Heart right ventricle (tissue), 16 donors: ENCODE data around the gene RAC3. TPM values are rescaled to one million over a fixed set of nuclear protein-coding genes. Genes with fewer than 3 reads are reported as not detected.

Experiments
- ATAC-seq, 8 donors: fragments of 200-7000 bp; cut with Tn5 transposase; one replicate each; pipeline ENCODE4 v1.9.1; 2020; ENCODE audit warnings: mild to moderate bottlenecking in 8 of 8, moderate library complexity in 8 of 8, moderate number of reproducible peaks in 1 of 8
- DNase-seq, 2 donors: peaks; one replicate each; pipeline ENCODE4 v3.0.0-alpha.2; 2020
- H3K27ac ChIP-seq, 10 donors: fragments of 200-600 bp; sonication (generic) in 2 of 10; one replicate each; pipeline versions ENCODE4 v1.5.0 to v1.8.0; 2020 to 2022; ENCODE audit warnings: mild to moderate bottlenecking in 3 of 10
- H3K27me3 ChIP-seq, 7 donors: fragments of 200-600 bp; one replicate each; pipeline ENCODE4 v1.8.0; 2021 to 2022; ENCODE audit warnings: mild to moderate bottlenecking in 2 of 7
- H3K36me3 ChIP-seq, 9 donors: fragments of 200-600 bp; sonication (generic) in 1 of 9; one replicate each; pipeline versions ENCODE4 v1.5.0 to v1.8.0; 2020 to 2022; ENCODE audit warnings: mild to moderate bottlenecking in 2 of 9
- H3K4me1 ChIP-seq, 9 donors: fragments of 200-600 bp; sonication (generic) in 1 of 9; one replicate each; pipeline versions ENCODE4 v1.5.0 to v1.8.0; 2020 to 2022; ENCODE audit warnings: mild to moderate bottlenecking in 4 of 9
- H3K4me3 ChIP-seq, 10 donors: fragments of 200-600 bp; sonication (generic) in 2 of 10; one replicate each; pipeline versions ENCODE4 v1.5.0 to v1.8.0; 2020 to 2022; ENCODE audit warnings: mild to moderate bottlenecking in 7 of 10, moderate library complexity in 2 of 10
- H3K9me3 ChIP-seq, 11 donors: fragments of 200-600 bp in 10 of 11; sonication (generic) in 2 of 11; one replicate each; pipeline versions ENCODE4 v1.5.0 to v1.8.0; 2013 to 2022; ENCODE audit warnings: mild to moderate bottlenecking in 2 of 11, control low read depth in 1 of 11, moderate library complexity in 1 of 11
- WGBS, 2 donors: extraction: QIAGEN DNeasy Blood & Tissue Kit; methylation state at CpG; one replicate each; pipeline ENCODE4 v1.1.7; 2013; ENCODE audit warnings: inconsistent platforms in 1 of 2; 5-methylcytosine and 5-hydroxymethylcytosine counted together
- intact Hi-C, 10 donors: fragments of 100-400 bp; cut with DNase I; formaldehyde crosslinking; loops; one replicate each; pipeline versions ENCODE4 v1.11.1 to v1.14.2; 2022
- polyA plus RNA-seq, 2 donors: library from polyadenylated mRNA; stranded (reverse); fragments of 200-250 nt; gene quantifications; one replicate each; pipeline ENCODE4 v1.2.3, GENCODE V29; 2013
- total RNA-seq, 10 donors: library from RNA; stranded (reverse); fragmentation: NEBNext Ultra II Directional in 3 of 10; extraction: Animal tissue kit (Norgen Biotek cat#: 25700) in 3 of 10; gene quantifications; one replicate each; pipeline versions ENCODE4 v1.2.1 to v1.2.4, GENCODE V29; 2021 to 2023
- TF ChIP-seq, protein P1 (sequence below), 9 donors: fragments of 200-600 bp; sonication (generic) in 2 of 9; IDR thresholded peaks; one replicate each; pipeline versions ENCODE4 v1.5.0 to v1.8.0; 2021 to 2022; ENCODE audit warnings: antibody characterized with exemption in 9 of 9, mild to moderate bottlenecking in 5 of 9, moderate library complexity in 1 of 9
- donor health status: Arrhythmogenic right ventricular cardiomyopathy.
- donor health status: ischemic (EF 13 %, LVEDD 7.1; RV severe dilation, severe dysfunction).
- donor health status: healthy with polysubstance abuse.
- donor health status: DM: no; HTN: yes; CAD: no.
- donor health status: DM: no; HTN: no; CAD: no.
- donor health status: ischemic (EF 25% LVEDD 6.9; RV normal size, moderate dysfunction).
- donor health status: ischemic (EF 25% LVEDD 5.7; RV mildly dilated, moderate dysfunction).
- donor health status: healthy.
- donor health status: DM: yes; HTN: yes; CAD: no.
- donor health status: Ischemic cardiomyopathy.
- donor health status: ischemic (EF 35%, LVEDD 5.7; RV mildly dilated, moderate dysfunction).
- donor health status: nonischemic (EF 11% LVEDD 7.7; RV severe dilation, severe dysfunction).
- donor health status: DM: yes; HTN: yes; CAD: no.
- donor health status: PGD.
- donor health status: ischemic (EF 29% LVEDD 5.4; RV normal size, mild dysfunction).
- donor health status: nonischemic (EF 23%, LVEDD 6.1; RV moderate dilation, normal function).

The RAC3 gene
- total and polyA plus RNA-seq, 12 donors, result 0.82 to 3.3 (median 1.1) TPM

DNA sequence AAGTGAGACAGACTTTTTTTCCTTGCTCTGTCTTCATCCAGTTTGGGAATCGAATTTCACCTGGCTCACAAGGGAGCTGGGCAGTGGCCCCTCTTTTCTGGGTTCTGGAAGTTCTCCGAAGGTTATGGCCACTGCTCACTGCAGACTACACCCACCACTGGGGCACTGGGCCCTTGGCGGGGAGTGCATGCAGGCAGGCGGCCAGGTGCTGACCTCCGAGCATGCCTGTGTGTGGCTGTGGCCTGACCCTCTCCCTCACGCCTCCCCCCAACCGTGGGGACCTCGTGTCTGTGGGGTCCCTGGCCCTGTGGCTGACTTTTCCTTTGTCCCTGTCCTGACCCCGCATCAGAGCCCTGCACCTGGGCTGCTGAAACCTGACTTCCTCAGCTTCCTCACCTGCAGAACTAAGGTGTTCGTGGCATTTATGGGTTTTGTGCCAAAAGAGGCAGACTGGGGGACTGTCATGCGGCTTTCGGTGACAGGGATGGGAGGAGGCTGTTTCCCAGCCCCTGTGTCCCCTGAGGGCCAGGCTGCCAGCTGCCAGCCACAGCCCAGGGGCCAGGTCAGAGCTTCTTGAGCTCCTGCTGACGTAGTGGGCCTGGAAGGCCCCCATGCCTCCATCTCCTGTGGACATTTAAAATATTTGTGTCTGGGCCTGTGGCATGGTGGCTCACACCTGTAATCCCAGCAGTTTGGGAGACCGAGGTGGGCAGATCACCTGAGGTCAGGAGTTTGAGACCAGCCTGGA lies 32.6 kb upstream of the RAC3 start:
- no peaks in the 10 kb centered on the region for H3K27me3 ChIP-seq
- TF ChIP-seq, protein P1, sequence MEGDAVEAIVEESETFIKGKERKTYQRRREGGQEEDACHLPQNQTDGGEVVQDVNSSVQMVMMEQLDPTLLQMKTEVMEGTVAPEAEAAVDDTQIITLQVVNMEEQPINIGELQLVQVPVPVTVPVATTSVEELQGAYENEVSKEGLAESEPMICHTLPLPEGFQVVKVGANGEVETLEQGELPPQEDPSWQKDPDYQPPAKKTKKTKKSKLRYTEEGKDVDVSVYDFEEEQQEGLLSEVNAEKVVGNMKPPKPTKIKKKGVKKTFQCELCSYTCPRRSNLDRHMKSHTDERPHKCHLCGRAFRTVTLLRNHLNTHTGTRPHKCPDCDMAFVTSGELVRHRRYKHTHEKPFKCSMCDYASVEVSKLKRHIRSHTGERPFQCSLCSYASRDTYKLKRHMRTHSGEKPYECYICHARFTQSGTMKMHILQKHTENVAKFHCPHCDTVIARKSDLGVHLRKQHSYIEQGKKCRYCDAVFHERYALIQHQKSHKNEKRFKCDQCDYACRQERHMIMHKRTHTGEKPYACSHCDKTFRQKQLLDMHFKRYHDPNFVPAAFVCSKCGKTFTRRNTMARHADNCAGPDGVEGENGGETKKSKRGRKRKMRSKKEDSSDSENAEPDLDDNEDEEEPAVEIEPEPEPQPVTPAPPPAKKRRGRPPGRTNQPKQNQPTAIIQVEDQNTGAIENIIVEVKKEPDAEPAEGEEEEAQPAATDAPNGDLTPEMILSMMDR (IDR thresholded peaks at IDR 0.05), result no peak
- no peak overlapping the region for H3K27ac ChIP-seq
- peak in 1 of 8 donors; percentile 23 for ATAC-seq
- no peak overlapping the region for H3K4me3 ChIP-seq
- 84 to 90% methylated on average over 14 of the region's 14 CpGs for WGBS, 2 donors
- H3K9me3 ChIP-seq, result no peaks in the 10 kb centered on the region
- H3K36me3 ChIP-seq, result peaks cover 0 to 27% (median 0%) of the 10 kb centered on the region in 9 donors
- DNase-seq, result peak in 1 of 2 donors; percentile 13
- peaks cover 0 to 22% (median 14%) of the 10 kb centered on the region in 9 donors for H3K4me1 ChIP-seq
- intact Hi-C loops, result no loop called here

DNA sequence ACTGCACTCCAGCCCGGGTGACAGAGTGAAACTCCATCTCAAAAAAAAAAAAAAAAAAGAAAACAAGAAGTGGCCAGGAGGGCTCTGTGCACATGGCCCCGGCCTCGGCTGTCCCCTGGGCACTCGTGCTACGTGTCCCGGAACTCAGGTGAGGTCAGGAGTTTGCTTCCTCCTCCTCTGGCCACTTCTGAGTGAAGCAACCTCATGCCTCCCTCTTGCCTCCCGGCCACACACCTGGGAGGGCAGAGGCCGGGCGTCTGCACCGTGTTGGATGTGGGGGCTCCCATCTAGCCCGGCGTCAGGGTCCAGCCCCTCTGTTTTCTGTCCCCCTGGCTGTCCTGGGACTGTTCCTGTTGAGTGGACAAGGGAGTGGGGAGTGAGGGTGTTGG lies 31.9 kb upstream of the RAC3 start:
- H3K4me1 ChIP-seq, result peaks cover 0 to 23% (median 17%) of the 10 kb centered on the region in 9 donors
- H3K27me3 ChIP-seq, result no peaks in the 10 kb centered on the region
- no peaks in the 10 kb centered on the region for H3K9me3 ChIP-seq
- H3K36me3 ChIP-seq, result peaks cover 0 to 24% (median 0%) of the 10 kb centered on the region in 9 donors
- no peak overlapping the region for H3K4me3 ChIP-seq
- TF ChIP-seq, protein P1 (IDR thresholded peaks at IDR 0.05), result no peak
- no peak for DNase-seq
- intact Hi-C loops, result no loop called here
- ATAC-seq, result no peak
- 92 to 94% methylated on average over 11 to 12 of the region's 12 CpGs for WGBS, 2 donors
- no peak overlapping the region for H3K27ac ChIP-seq

DNA sequence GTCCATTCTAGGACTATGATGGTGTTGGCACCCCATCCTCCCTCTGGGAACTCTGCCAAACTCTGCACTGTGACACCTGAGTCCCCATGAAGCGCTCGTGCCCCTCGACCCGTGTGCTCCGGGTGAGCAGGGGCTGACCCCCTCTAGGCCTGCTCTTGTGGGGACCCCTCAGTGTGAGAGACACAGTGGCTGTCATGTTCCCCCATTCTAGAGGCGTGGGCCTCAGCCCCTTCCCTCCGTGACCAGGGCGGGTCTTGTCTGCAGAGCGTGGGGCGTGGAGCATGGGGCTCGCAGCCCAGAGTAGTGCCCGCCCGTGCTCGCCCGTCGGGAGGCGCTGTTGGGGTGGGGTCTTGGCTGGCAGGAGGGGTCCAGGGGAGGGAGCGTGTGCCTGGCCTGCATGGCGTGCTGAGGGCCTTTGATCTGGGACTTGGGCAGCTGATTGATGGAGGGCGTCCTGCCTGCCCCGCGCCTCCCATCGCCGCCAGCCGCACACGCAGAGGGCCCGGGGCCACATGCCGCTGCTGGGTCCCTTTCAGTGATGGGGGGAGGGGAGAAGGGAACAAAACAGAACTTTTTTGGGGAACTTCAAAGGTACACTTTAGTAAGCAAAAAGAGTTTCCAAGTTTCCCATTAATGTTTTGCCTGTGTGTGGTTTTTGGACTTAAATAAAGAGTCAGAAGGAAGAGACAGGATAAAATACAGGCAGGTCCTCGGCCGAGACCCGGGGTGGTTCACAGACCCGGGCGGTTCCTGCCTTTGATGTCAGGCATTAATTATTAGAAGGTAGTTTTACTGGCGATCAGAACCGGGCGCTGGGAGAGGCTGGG lies 31.3 kb upstream of the RAC3 start:
- Histone ChIP-seq H3K9me3 (no peaks in the 10 kb centered on the region), H3K27me3 (no peaks in the 10 kb centered on the region), H3K4me3 (no peak overlapping the region), H3K27ac (no peak overlapping the region), H3K4me1 (peaks cover 0 to 23% (median 17%) of the 10 kb centered on the region in 9 donors), H3K36me3 (peaks cover 0 to 20% (median 0%) of the 10 kb centered on the region in 9 donors)
- ATAC-seq, result peak in 1 of 8 donors; percentile 10
- 87 to 89% methylated on average over 36 of the region's 36 CpGs for WGBS, 2 donors
- intact Hi-C loops, result no loop called here
- TF ChIP-seq, protein P1 (IDR thresholded peaks at IDR 0.05), result no peak
- peak in 1 of 2 donors; percentile 9 for DNase-seq

DNA sequence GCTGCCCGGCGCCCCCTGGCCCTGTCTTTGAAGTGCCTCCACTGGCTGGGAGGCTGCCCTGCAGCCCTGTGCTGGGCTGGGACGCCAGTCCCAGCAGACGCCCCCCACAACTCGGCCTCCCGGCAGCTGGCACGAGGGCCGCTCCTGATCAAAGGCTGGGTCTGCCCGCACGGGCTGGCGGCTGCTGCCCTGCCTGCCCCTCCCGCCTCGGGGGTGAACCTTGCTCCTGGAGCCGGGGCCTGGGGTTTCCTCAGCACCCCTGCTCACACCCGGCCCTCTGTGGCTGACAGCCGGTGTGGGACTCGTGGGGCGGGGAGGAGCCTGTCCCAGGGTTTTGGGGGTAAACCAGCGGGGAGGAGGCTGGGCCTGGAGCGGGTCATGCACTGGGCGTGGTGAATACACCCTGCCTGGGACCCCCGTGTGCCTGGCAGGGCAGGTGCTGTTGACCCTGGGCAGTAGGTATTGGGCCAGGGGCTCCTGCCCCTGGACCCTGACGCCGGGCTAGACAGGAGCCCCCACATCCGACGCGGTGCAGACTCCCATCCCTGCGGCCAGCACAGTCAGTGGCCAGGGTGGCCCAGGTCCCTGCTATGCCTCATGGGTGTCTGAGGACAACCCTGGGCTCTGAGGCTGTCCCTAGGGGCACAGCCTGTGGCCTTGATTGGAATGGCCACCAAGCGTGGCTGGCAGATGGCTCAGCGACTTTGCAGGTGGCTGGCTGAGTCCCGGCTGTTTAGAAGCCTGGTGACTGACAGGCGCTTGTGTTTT lies 30.5 kb upstream of the RAC3 start:
- intact Hi-C loops, result no loop called here
- TF ChIP-seq, protein P1 (IDR thresholded peaks at IDR 0.05), result no peak
- ATAC-seq (no peak), DNase-seq (no peak)
- peaks cover 0 to 12% (median 0%) of the 10 kb centered on the region in 9 donors for H3K36me3 ChIP-seq
- WGBS, 2 donors, result 92 to 93% methylated on average over 24 to 32 of the region's 32 CpGs
- peaks cover 0 to 26% (median 20%) of the 10 kb centered on the region in 9 donors for H3K4me1 ChIP-seq
- no peaks in the 10 kb centered on the region for H3K9me3 ChIP-seq
- no peak overlapping the region for H3K27ac ChIP-seq
- H3K4me3 ChIP-seq, result no peak overlapping the region
- no peaks in the 10 kb centered on the region for H3K27me3 ChIP-seq
